ENCODE results near the gene KIN. TPM values are rescaled to one million over a fixed set of nuclear protein-coding genes. Genes with fewer than 3 reads are reported as not detected.

The KIN gene
- total RNA-seq, 1 experiment from 2014 or later = 23.4 TPM

- H3K9me3 Mint-ChIP-seq = peaks cover 0 to 2% of the 10 kb centered on the region in 2 experiments; a peak in 1 of 5 replicates
- H3K9ac ChIP-seq (ENCODE audit: extremely low read depth, insufficient read length, low read length) = peak within 1 kb of the TSS; percentile 82
- TF ChIP-seq CTCF (conservative IDR thresholded peaks at IDR 0.05) = no peak
- no CpG with 5 or more reads among the region's 77 CpGs for WGBS (ENCODE audit: extremely low coverage, insufficient read length, low lambda C conversion rate)
- peak within 1 kb of the TSS; percentile 98 to 100 for H3K4me3 Mint-ChIP-seq
- H4K5ac ChIP-seq (ENCODE audit: insufficient read length, low read depth, low read length) = no peak within 1 kb of the TSS
- H2AK5ac ChIP-seq (ENCODE audit: insufficient read length, low read length) = no peak within 1 kb of the TSS
- H2BK120ac ChIP-seq (ENCODE audit: low read depth, low read length, poor library complexity, severe bottlenecking) = no peak within 1 kb of the TSS
- H3K27me3 Mint-ChIP-seq (ENCODE audit: low read depth) = peaks cover 15% of the 10 kb centered on the region
- peak within 1 kb of the TSS; percentile 78 for H3K4me2 ChIP-seq (ENCODE audit: insufficient read depth, insufficient read length, low read length)
- DNase-seq = peak; percentile 88
- H3K79me1 ChIP-seq (ENCODE audit: insufficient read depth, low read depth, low read length, poor library complexity, severe bottlenecking) = no peaks in the 10 kb centered on the region
- no peaks in the 10 kb centered on the region for H3K79me2 ChIP-seq (ENCODE audit: insufficient read depth, low read length)
- H3K18ac ChIP-seq (ENCODE audit: insufficient read length, low read depth, low read length) = peak within 1 kb of the TSS; percentile 2
- H3K23me2 ChIP-seq (ENCODE audit: insufficient read length, low read depth, low read length, poor library complexity, severe bottlenecking) = peaks cover 10% of the 10 kb centered on the region
- no peak within 1 kb of the TSS for H2BK12ac ChIP-seq (ENCODE audit: insufficient read length, low read depth, low read length)
- H3K56ac ChIP-seq (ENCODE audit: insufficient read length, low read depth, low read length) = no peak within 1 kb of the TSS
- H3K14ac ChIP-seq (ENCODE audit: insufficient read depth, low read length) = peak within 1 kb of the TSS; percentile 49; the same call in 1 of the 2 replicates
- peaks cover 0 to 3% (median 0%) of the 10 kb centered on the region in 3 experiments; a peak in 2 of 7 replicates for H3K36me3 Mint-ChIP-seq (ENCODE audit: insufficient read depth in 1 of 3, low read depth in 3 of 3)
- no peaks in the 10 kb centered on the region for H3K27me3 ChIP-seq (ENCODE audit: insufficient read depth, low read length)
- no peak within 1 kb of the TSS for H3K23ac ChIP-seq (ENCODE audit: insufficient read length, low read depth, low read length)
- no peak within 1 kb of the TSS for H3T11ph ChIP-seq (ENCODE audit: low read length)
- H3K4me1 ChIP-seq (ENCODE audit: insufficient read depth, low read length) = no peaks in the 10 kb centered on the region
- H2BK20ac ChIP-seq (ENCODE audit: low read depth, low read length, poor library complexity, severe bottlenecking) = no peak within 1 kb of the TSS
- no peak within 1 kb of the TSS for H4K91ac ChIP-seq (ENCODE audit: insufficient read length, low read depth, low read length)
- no peaks in the 10 kb centered on the region for H3K9me3 ChIP-seq (ENCODE audit: control insufficient read depth, low read depth, low read length)
- peak within 1 kb of the TSS; percentile 82 to 98 (median 95) for H3K27ac Mint-ChIP-seq
- no peak within 1 kb of the TSS for H3K4ac ChIP-seq (ENCODE audit: low read depth, low read length)
- H3K4me1 Mint-ChIP-seq = peaks cover 18% of the 10 kb centered on the region in 2 experiments
- H4K8ac ChIP-seq (replicated peaks; ENCODE audit: insufficient read length, low read depth, low read length) = no peak within 1 kb of the TSS
- no peak within 1 kb of the TSS for H3K27ac ChIP-seq (ENCODE audit: insufficient read length, low read depth, low read length)
- H2AFZ ChIP-seq (ENCODE audit: low read length) = no peak within 1 kb of the TSS
- H2BK15ac ChIP-seq (ENCODE audit: low read depth, low read length) = no peak within 1 kb of the TSS
- no peaks in the 10 kb centered on the region for H4K20me1 ChIP-seq (ENCODE audit: control insufficient read depth, insufficient read depth, insufficient read length)
- no peak within 1 kb of the TSS for H2BK5ac ChIP-seq (ENCODE audit: insufficient read length, low read length)
These were observed 30.7 kb upstream of the KIN start, which contains the start of gene TAF3 for GRCh38 chr10:7818295-7819120. TSS of gene TAF3 (plus strand) at chr10:7818505. CDS start at chr10:7818710, 205 bp downstream.
